Neural crest cell (in vitro differentiated cells): Measurements from ENCODE around the gene FAM78A. TPM values are rescaled to one million over a fixed set of nuclear protein-coding genes. Genes with fewer than 3 reads are reported as not detected.

Source experiments
- DNase-seq: peaks from one replicate; pipeline ENCODE4 v3.0.0; 2021; ENCODE audit warnings: low read depth, mixed read lengths, low spot score
- H3K27ac Mint-ChIP-seq: one replicate; pipeline ENCODE4 v1.8.0; 2021; ENCODE audit warnings: mild to moderate bottlenecking, mixed read lengths; ENCODE audit not compliant: unreplicated experiment
- H3K27me3 Mint-ChIP-seq: 2 replicates; pipeline ENCODE4 v1.8.0; 2021; ENCODE audit warnings: low read depth, mild to moderate bottlenecking, mixed read lengths
- H3K36me3 Mint-ChIP-seq: 2 replicates; pipeline ENCODE4 v1.8.0; 2021; ENCODE audit warnings: low read depth, mild to moderate bottlenecking, mixed read lengths
- H3K4me1 Mint-ChIP-seq: 2 replicates; pipeline ENCODE4 v1.8.0; 2021; ENCODE audit warnings: mixed read lengths
- H3K4me3 Mint-ChIP-seq: one replicate; pipeline ENCODE4 v1.8.0; 2021; ENCODE audit warnings: mild to moderate bottlenecking, mixed read lengths
- H3K9me3 Mint-ChIP-seq: 2 replicates; pipeline ENCODE4 v1.8.0; 2021; ENCODE audit warnings: mixed read lengths
- total RNA-seq: library from RNA; stranded (reverse); gene quantifications from 2 replicates; pipeline ENCODE4 v1.2.1, GENCODE V29; 2021
- TF ChIP-seq, protein P1 (sequence below): fragments of 200-600 bp; sonication (generic); conservative IDR thresholded peaks from 2 replicates; pipeline ENCODE4 v1.5.0; 2021; ENCODE audit warnings: antibody characterized with exemption, mild to moderate bottlenecking

FAM78A gene
- total RNA-seq, 1 donor from 2014 or later, result 3.8 TPM

DNA sequence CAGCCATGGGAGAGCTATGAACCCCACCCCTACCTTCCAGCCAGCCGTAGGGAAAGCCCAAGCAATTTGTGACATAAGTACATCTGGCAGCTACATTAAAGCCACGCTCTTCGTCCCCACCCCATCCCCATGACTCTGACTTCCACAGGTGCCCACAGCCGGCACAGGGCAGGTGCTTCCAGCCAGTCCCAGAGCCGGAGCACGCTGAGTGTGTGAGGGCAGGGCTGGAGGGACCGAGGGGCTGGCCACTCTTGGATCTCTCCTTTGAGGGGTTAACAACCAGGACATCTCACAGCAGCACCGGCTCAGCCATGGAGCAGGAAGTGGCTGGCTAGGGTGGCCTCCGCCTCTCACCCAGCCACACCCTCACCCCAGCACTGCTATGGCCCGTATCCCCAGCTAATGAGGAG lies 2.4 kb upstream of the FAM78A start:
- no peaks in the 10 kb centered on the region for H3K36me3 Mint-ChIP-seq
- H3K4me1 Mint-ChIP-seq, result peaks cover 24% of the 10 kb centered on the region
- H3K27me3 Mint-ChIP-seq, result peaks cover 64% of the 10 kb centered on the region
- H3K27ac Mint-ChIP-seq, result no peak overlapping the region
- TF ChIP-seq, protein P1, sequence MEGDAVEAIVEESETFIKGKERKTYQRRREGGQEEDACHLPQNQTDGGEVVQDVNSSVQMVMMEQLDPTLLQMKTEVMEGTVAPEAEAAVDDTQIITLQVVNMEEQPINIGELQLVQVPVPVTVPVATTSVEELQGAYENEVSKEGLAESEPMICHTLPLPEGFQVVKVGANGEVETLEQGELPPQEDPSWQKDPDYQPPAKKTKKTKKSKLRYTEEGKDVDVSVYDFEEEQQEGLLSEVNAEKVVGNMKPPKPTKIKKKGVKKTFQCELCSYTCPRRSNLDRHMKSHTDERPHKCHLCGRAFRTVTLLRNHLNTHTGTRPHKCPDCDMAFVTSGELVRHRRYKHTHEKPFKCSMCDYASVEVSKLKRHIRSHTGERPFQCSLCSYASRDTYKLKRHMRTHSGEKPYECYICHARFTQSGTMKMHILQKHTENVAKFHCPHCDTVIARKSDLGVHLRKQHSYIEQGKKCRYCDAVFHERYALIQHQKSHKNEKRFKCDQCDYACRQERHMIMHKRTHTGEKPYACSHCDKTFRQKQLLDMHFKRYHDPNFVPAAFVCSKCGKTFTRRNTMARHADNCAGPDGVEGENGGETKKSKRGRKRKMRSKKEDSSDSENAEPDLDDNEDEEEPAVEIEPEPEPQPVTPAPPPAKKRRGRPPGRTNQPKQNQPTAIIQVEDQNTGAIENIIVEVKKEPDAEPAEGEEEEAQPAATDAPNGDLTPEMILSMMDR, result no peak
- DNase-seq, result no peak
- H3K4me3 Mint-ChIP-seq, result peak overlapping the region; percentile 80
- H3K9me3 Mint-ChIP-seq, result no peaks in the 10 kb centered on the region

- H3K27ac Mint-ChIP-seq, result no peak overlapping the region
- TF ChIP-seq, protein P1, result no peak
- H3K36me3 Mint-ChIP-seq, result no peaks in the 10 kb centered on the region
- DNase-seq, result peak; percentile 68
- H3K27me3 Mint-ChIP-seq, result peaks cover 58% of the 10 kb centered on the region
- peak overlapping the region; percentile 87 for H3K4me3 Mint-ChIP-seq
- no peaks in the 10 kb centered on the region for H3K9me3 Mint-ChIP-seq
- H3K4me1 Mint-ChIP-seq, result peaks cover 24% of the 10 kb centered on the region
Measured at GRCh38 chr9:131277910-131278701, 1.8 kb upstream of the FAM78A start.

DNA sequence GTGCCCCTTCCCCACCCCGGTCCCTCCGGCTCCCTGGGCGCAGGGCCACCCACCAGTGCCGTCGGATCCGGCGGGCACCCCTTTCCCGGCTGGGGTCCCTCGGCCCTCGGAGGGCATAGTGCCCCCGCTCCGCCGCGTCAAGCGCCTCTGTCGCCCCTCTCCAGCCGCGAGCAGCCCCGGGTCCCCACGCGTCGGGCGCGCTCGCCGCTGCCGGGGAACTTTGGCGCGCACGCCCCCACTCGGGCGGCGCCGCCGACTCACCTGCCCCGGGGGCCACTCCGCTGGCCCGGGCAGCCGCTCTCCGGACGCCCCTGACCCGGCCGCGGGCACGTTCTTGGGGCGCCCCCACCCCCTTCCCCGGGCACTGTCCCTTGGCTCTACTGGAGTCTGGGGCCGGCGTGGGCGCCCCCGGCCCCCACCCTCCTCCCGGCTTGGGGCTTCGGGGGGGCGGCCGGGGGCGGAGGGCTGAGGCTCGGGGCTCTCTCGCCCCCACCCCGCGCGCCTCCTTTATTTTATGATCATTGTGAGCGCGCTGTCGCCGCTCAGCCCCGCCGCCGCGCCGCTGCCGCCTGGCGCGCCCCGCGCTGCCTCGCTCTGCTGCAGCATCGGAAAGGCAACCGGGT lies 1.1 kb upstream of the FAM78A start:
- peak; percentile 22 for DNase-seq
- no peak overlapping the region for H3K4me3 Mint-ChIP-seq
- H3K9me3 Mint-ChIP-seq, result no peaks in the 10 kb centered on the region
- H3K27me3 Mint-ChIP-seq, result peaks cover 53% of the 10 kb centered on the region
- TF ChIP-seq, protein P1, result no peak
- peaks cover 23% of the 10 kb centered on the region for H3K4me1 Mint-ChIP-seq
- H3K27ac Mint-ChIP-seq, result no peak overlapping the region
- H3K36me3 Mint-ChIP-seq, result no peaks in the 10 kb centered on the region

GRCh38 chr9:131276891-131277286 lies 579 bp upstream of the FAM78A start:
- Mint-ChIP-seq H3K27ac (no peak overlapping the region), H3K4me3 (no peak overlapping the region), H3K4me1 (peaks cover 18% of the 10 kb centered on the region), H3K27me3 (peaks cover 48% of the 10 kb centered on the region), H3K9me3 (no peaks in the 10 kb centered on the region), H3K36me3 (no peaks in the 10 kb centered on the region)
- DNase-seq, result no peak
- TF ChIP-seq, protein P1, result no peak

GRCh38 chr9:131275332-131276093 lies 797 bp downstream of the FAM78A start:
- peak overlapping the region; percentile 80 for H3K4me3 Mint-ChIP-seq
- DNase-seq, result peak; percentile 29
- H3K27ac Mint-ChIP-seq, result no peak overlapping the region
- TF ChIP-seq, protein P1, result no peak
- H3K36me3 Mint-ChIP-seq, result no peaks in the 10 kb centered on the region
- peaks cover 35% of the 10 kb centered on the region for H3K27me3 Mint-ChIP-seq
- H3K4me1 Mint-ChIP-seq, result peaks cover 15% of the 10 kb centered on the region
- H3K9me3 Mint-ChIP-seq, result no peaks in the 10 kb centered on the region
